IgD-negative memory B cell (primary cell): Measurements from ENCODE around the gene TCERG1L. TPM values are rescaled to one million over a fixed set of nuclear protein-coding genes. Genes with fewer than 3 reads are reported as not detected.
"Not testable (repeated sequence)": the region's sequence is repeated elsewhere in the genome, so short reads cannot be mapped to it uniquely, and the experiment has no call there.

Source experiments
- H3K27ac Mint-ChIP-seq, 3 donors: one replicate each; pipeline ENCODE4 v1.8.0; 2020 to 2022; ENCODE audit warnings: mild to moderate bottlenecking in 3 of 3, mixed read lengths in 3 of 3, moderate library complexity in 1 of 3
- H3K27me3 Mint-ChIP-seq: one replicate; pipeline ENCODE4 v1.8.0; 2021; ENCODE audit warnings: mixed read lengths
- H3K36me3 Mint-ChIP-seq: one replicate; pipeline ENCODE4 v1.8.0; 2020; ENCODE audit warnings: mild to moderate bottlenecking, mixed read lengths
- H3K4me1 Mint-ChIP-seq, 3 donors: one replicate each; pipeline ENCODE4 v1.8.0; 2020 to 2022; ENCODE audit warnings: mixed read lengths in 3 of 3, mild to moderate bottlenecking in 1 of 3
- H3K4me3 Mint-ChIP-seq, 4 donors: one replicate each; pipeline ENCODE4 v1.8.0; 2020 to 2022; ENCODE audit warnings: mild to moderate bottlenecking in 4 of 4, mixed read lengths in 4 of 4, moderate library complexity in 3 of 4
- H3K9me3 Mint-ChIP-seq, 3 donors: one replicate each; pipeline ENCODE4 v1.8.0; 2020 to 2021; ENCODE audit warnings: mixed read lengths in 3 of 3, mild to moderate bottlenecking in 1 of 3
- polyA plus RNA-seq: library from polyadenylated mRNA; unstranded; fragments of 300-500 nt; fragmentation: Illumina TruSeq; gene quantifications from one replicate; pipeline ENCODE4 v1.2.3, GENCODE V29; 2021

The TCERG1L gene
- polyA plus RNA-seq, 1 donor from 2014 or later, result not detected

GRCh38 chr10:131149111-131149510 lies 162.4 kb downstream of the TCERG1L start:
- no peak overlapping the region for H3K4me3 Mint-ChIP-seq
- H3K4me1 Mint-ChIP-seq, result no peaks in the 10 kb centered on the region
- no peaks in the 10 kb centered on the region for H3K36me3 Mint-ChIP-seq
- no peak overlapping the region for H3K27ac Mint-ChIP-seq
- peaks cover 7 to 22% (median 7%) of the 10 kb centered on the region in 3 donors for H3K9me3 Mint-ChIP-seq
- H3K27me3 Mint-ChIP-seq, result no peaks in the 10 kb centered on the region

- Mint-ChIP-seq H3K36me3 (no peaks in the 10 kb centered on the region), H3K9me3 (peaks cover 7 to 23% (median 7%) of the 10 kb centered on the region in 3 donors), H3K4me1 (no peaks in the 10 kb centered on the region), H3K4me3 (no peak overlapping the region), H3K27ac (no peak overlapping the region), H3K27me3 (no peaks in the 10 kb centered on the region)
Measured at GRCh38 chr10:131148270-131148669, 163.3 kb downstream of the TCERG1L start.

- Mint-ChIP-seq H3K4me1 (no peaks in the 10 kb centered on the region), H3K9me3 (peaks cover 2 to 18% (median 4%) of the 10 kb centered on the region in 3 donors), H3K4me3 (no peak overlapping the region), H3K36me3 (no peaks in the 10 kb centered on the region), H3K27me3 (no peaks in the 10 kb centered on the region), H3K27ac (peak overlapping the region in 1 of 3 donors; percentile 23)
Measured at GRCh38 chr10:131147301-131147975, 164.1 kb downstream of the TCERG1L start.

GRCh38 chr10:131146790-131147189 lies 164.7 kb downstream of the TCERG1L start:
- Mint-ChIP-seq H3K36me3 (no peaks in the 10 kb centered on the region), H3K27ac (peak overlapping the region in 1 of 3 donors; percentile 23), H3K9me3 (peaks cover 2 to 12% (median 2%) of the 10 kb centered on the region in 3 donors), H3K4me1 (no peaks in the 10 kb centered on the region), H3K4me3 (peak overlapping the region in 1 of 4 donors; percentile 57), H3K27me3 (no peaks in the 10 kb centered on the region)

- H3K4me3 Mint-ChIP-seq, result no peak overlapping the region
- H3K27me3 Mint-ChIP-seq, result no peaks in the 10 kb centered on the region
- no peaks in the 10 kb centered on the region for H3K4me1 Mint-ChIP-seq
- H3K9me3 Mint-ChIP-seq, result peaks cover 2 to 12% (median 2%) of the 10 kb centered on the region in 3 donors
- no peak overlapping the region for H3K27ac Mint-ChIP-seq
- H3K36me3 Mint-ChIP-seq, result no peaks in the 10 kb centered on the region
Measured at GRCh38 chr10:131145756-131146155, 165.8 kb downstream of the TCERG1L start.

- no peak overlapping the region for H3K27ac Mint-ChIP-seq
- no peaks in the 10 kb centered on the region for H3K36me3 Mint-ChIP-seq
- H3K9me3 Mint-ChIP-seq, result peaks cover 2 to 12% (median 2%) of the 10 kb centered on the region in 3 donors
- H3K4me1 Mint-ChIP-seq, result no peaks in the 10 kb centered on the region
- H3K27me3 Mint-ChIP-seq, result no peaks in the 10 kb centered on the region
- no peak overlapping the region for H3K4me3 Mint-ChIP-seq
Measured at GRCh38 chr10:131144711-131145375, 166.7 kb downstream of the TCERG1L start.

- no peaks in the 10 kb centered on the region for H3K36me3 Mint-ChIP-seq
- H3K9me3 Mint-ChIP-seq, result peaks cover 2 to 12% (median 2%) of the 10 kb centered on the region in 3 donors
- H3K4me3 Mint-ChIP-seq, result no peak overlapping the region
- H3K27ac Mint-ChIP-seq, result no peak overlapping the region
- no peaks in the 10 kb centered on the region for H3K27me3 Mint-ChIP-seq
- no peaks in the 10 kb centered on the region for H3K4me1 Mint-ChIP-seq
Measured at GRCh38 chr10:131144196-131144595, 167.3 kb downstream of the TCERG1L start.

- Mint-ChIP-seq H3K9me3 (peaks cover 2 to 12% (median 3%) of the 10 kb centered on the region in 3 donors), H3K4me3 (no peak overlapping the region), H3K36me3 (no peaks in the 10 kb centered on the region), H3K27me3 (no peaks in the 10 kb centered on the region), H3K27ac (no peak overlapping the region), H3K4me1 (no peaks in the 10 kb centered on the region)
Measured at GRCh38 chr10:131143425-131144165, 167.9 kb downstream of the TCERG1L start.

- no peaks in the 10 kb centered on the region for H3K27me3 Mint-ChIP-seq
- H3K27ac Mint-ChIP-seq, result no peak overlapping the region
- no peak overlapping the region for H3K4me3 Mint-ChIP-seq
- H3K9me3 Mint-ChIP-seq, result peaks cover 2 to 12% (median 4%) of the 10 kb centered on the region in 3 donors
- no peaks in the 10 kb centered on the region for H3K36me3 Mint-ChIP-seq
- no peaks in the 10 kb centered on the region for H3K4me1 Mint-ChIP-seq
Measured at GRCh38 chr10:131142517-131143380, 168.8 kb downstream of the TCERG1L start.

GRCh38 chr10:131141645-131142516 lies 169.6 kb downstream of the TCERG1L start:
- Mint-ChIP-seq H3K27me3 (no peaks in the 10 kb centered on the region), H3K4me3 (no peak overlapping the region), H3K9me3 (peaks cover 2 to 10% (median 4%) of the 10 kb centered on the region in 3 donors), H3K4me1 (no peaks in the 10 kb centered on the region), H3K36me3 (no peaks in the 10 kb centered on the region), H3K27ac (no peak overlapping the region)

- no peaks in the 10 kb centered on the region for H3K27me3 Mint-ChIP-seq
- no peak overlapping the region for H3K27ac Mint-ChIP-seq
- no peak overlapping the region for H3K4me3 Mint-ChIP-seq
- H3K4me1 Mint-ChIP-seq, result no peaks in the 10 kb centered on the region
- H3K9me3 Mint-ChIP-seq, result peaks cover 2 to 6% (median 4%) of the 10 kb centered on the region in 3 donors
- no peaks in the 10 kb centered on the region for H3K36me3 Mint-ChIP-seq
Measured at GRCh38 chr10:131141207-131141606, 170.3 kb downstream of the TCERG1L start.

- no peak overlapping the region for H3K27ac Mint-ChIP-seq
- no peaks in the 10 kb centered on the region for H3K36me3 Mint-ChIP-seq
- H3K9me3 Mint-ChIP-seq, result peaks cover 0 to 6% (median 4%) of the 10 kb centered on the region in 3 donors
- no peaks in the 10 kb centered on the region for H3K27me3 Mint-ChIP-seq
- H3K4me3 Mint-ChIP-seq, result no peak overlapping the region
- no peaks in the 10 kb centered on the region for H3K4me1 Mint-ChIP-seq
Measured at GRCh38 chr10:131140606-131141005, 170.9 kb downstream of the TCERG1L start.

GRCh38 chr10:131137223-131137622 lies 174.3 kb downstream of the TCERG1L start:
- Mint-ChIP-seq H3K27me3 (no peaks in the 10 kb centered on the region), H3K36me3 (peaks cover 3% of the 10 kb centered on the region), H3K27ac (no peak overlapping the region), H3K4me1 (no peaks in the 10 kb centered on the region), H3K9me3 (peaks cover 0 to 6% (median 0%) of the 10 kb centered on the region in 3 donors), H3K4me3 (peak overlapping the region in 1 of 4 donors; percentile 17)

- H3K4me3 Mint-ChIP-seq, H3K36me3 Mint-ChIP-seq, H3K27me3 Mint-ChIP-seq, H3K4me1 Mint-ChIP-seq, H3K27ac Mint-ChIP-seq, H3K9me3 Mint-ChIP-seq: not testable (repeated sequence)
Measured at GRCh38 chr10:131136336-131136735, 175.2 kb downstream of the TCERG1L start.
